Glutamatergic neuron (in vitro differentiated cells): ENCODE data around the gene FFAR2. TPM values are rescaled to one million over a fixed set of nuclear protein-coding genes. Genes with fewer than 3 reads are reported as not detected.

Source experiments
- DNase-seq: peaks from one replicate; pipeline ENCODE4 v3.0.0; 2022
- H3K27ac Mint-ChIP-seq: one replicate; pipeline ENCODE4 v1.8.0; 2020; ENCODE audit warnings: mild to moderate bottlenecking, mixed read lengths, inconsistent platforms; ENCODE audit not compliant: unreplicated experiment
- H3K27me3 Mint-ChIP-seq: one replicate; pipeline ENCODE4 v1.8.0; 2020; ENCODE audit warnings: mild to moderate bottlenecking, moderate library complexity, mixed read lengths, inconsistent platforms; ENCODE audit not compliant: unreplicated experiment
- H3K36me3 Mint-ChIP-seq: one replicate; pipeline ENCODE4 v1.8.0; 2020; ENCODE audit warnings: mild to moderate bottlenecking, mixed read lengths, inconsistent platforms; ENCODE audit not compliant: unreplicated experiment
- H3K4me1 Mint-ChIP-seq: one replicate; pipeline ENCODE4 v1.8.0; 2020; ENCODE audit warnings: mild to moderate bottlenecking, low read depth, mixed read lengths, inconsistent platforms; ENCODE audit not compliant: unreplicated experiment
- H3K4me3 Mint-ChIP-seq: one replicate; pipeline ENCODE4 v1.8.0; 2020; ENCODE audit warnings: mild to moderate bottlenecking, mixed read lengths, inconsistent platforms; ENCODE audit not compliant: unreplicated experiment
- H3K9me3 Mint-ChIP-seq: one replicate; pipeline ENCODE4 v1.8.0; 2020; ENCODE audit warnings: mild to moderate bottlenecking, moderate library complexity, mixed read lengths, inconsistent platforms; ENCODE audit not compliant: unreplicated experiment
- CTCF ChIP-seq: fragments of 200-600 bp; sonication (generic); IDR thresholded peaks from one replicate; pipeline ENCODE4 v1.5.0; 2021; ENCODE audit not compliant: partially characterized antibody, unreplicated experiment
- total RNA-seq: library from RNA; stranded (reverse); fragmentation: NEBNext Ultra II Directional; extraction: Animal tissue kit (Norgen Biotek cat#: 25700); gene quantifications from one replicate; pipeline ENCODE4 v1.2.1, GENCODE V29; 2021; ENCODE audit not compliant: unreplicated experiment

The FFAR2 gene
- total RNA-seq, 1 donor from 2014 or later: not detected

GRCh38 chr19:35498220-35498619 is 50.2 kb downstream of the FFAR2 start:
- H3K36me3 Mint-ChIP-seq: no peaks in the 10 kb centered on the region
- no peak overlapping the region for H3K4me3 Mint-ChIP-seq
- no peaks in the 10 kb centered on the region for H3K27me3 Mint-ChIP-seq
- TF ChIP-seq CTCF: no peak
- no peak for DNase-seq
- peaks cover 3% of the 10 kb centered on the region for H3K9me3 Mint-ChIP-seq
- no peak overlapping the region for H3K27ac Mint-ChIP-seq
- peaks cover 2% of the 10 kb centered on the region for H3K4me1 Mint-ChIP-seq

- no peak for DNase-seq
- Mint-ChIP-seq H3K27ac (no peak overlapping the region), H3K9me3 (peaks cover 3% of the 10 kb centered on the region), H3K36me3 (no peaks in the 10 kb centered on the region), H3K27me3 (no peaks in the 10 kb centered on the region), H3K4me1 (peaks cover 2% of the 10 kb centered on the region), H3K4me3 (no peak overlapping the region)
- TF ChIP-seq CTCF: no peak
Measured at GRCh38 chr19:35498984-35499527, 51.0 kb downstream of the FFAR2 start.

DNA sequence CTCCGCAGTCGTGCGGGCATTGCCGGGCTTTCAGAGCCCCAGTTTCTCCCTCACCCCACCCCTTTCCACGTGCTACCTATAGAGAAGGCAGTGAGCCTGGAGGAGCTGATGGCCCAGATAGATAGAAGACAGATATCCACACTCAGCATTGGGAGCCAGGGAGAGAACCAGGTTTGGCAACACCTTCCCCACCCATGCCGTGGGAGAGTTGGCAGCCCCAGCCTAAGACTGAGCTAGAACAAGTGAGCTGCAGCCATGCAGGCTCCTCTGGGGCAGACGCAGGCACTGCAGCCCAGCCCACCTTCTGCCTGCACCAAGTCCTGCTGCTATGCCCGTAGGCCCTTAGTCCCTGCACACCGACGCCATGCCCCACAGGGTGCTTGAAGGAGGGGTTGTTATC is 52.6 kb downstream of the FFAR2 start:
- Mint-ChIP-seq H3K4me1 (peaks cover under 1% of the 10 kb centered on the region), H3K36me3 (no peaks in the 10 kb centered on the region), H3K9me3 (peaks cover 1% of the 10 kb centered on the region), H3K27me3 (peaks cover 3% of the 10 kb centered on the region), H3K4me3 (no peak overlapping the region), H3K27ac (no peak overlapping the region)
- no peak for TF ChIP-seq CTCF
- no peak for DNase-seq

Other genes with a start within 250 kb of the FFAR2 start
- not detected for gene FAM187B, start 219.5 kb upstream of the FFAR2 start, total RNA-seq
- 5.4 TPM for gene LSR, start 199.3 kb upstream of the FFAR2 start, total RNA-seq
- gene USF2, start 179.3 kb upstream of the FFAR2 start, total RNA-seq: 132 TPM
- gene HAMP, start 165.7 kb upstream of the FFAR2 start, total RNA-seq: not detected
- gene MAG, start 156.1 kb upstream of the FFAR2 start, total RNA-seq: not detected
- gene CD22, start 119.1 kb upstream of the FFAR2 start, total RNA-seq: not detected
- gene FFAR1, start 100.4 kb upstream of the FFAR2 start, total RNA-seq: not detected
- not detected for gene FFAR3, start 89.8 kb upstream of the FFAR2 start, total RNA-seq
- not detected for gene GPR42, start 77.2 kb upstream of the FFAR2 start, total RNA-seq
- not detected for gene KRTDAP, start 42.2 kb downstream of the FFAR2 start, total RNA-seq
- 0.88 TPM for gene DMKN, start 65.4 kb downstream of the FFAR2 start, total RNA-seq
- 0.29 TPM for gene SBSN, start 80.1 kb downstream of the FFAR2 start, total RNA-seq
- gene GAPDHS, start 85.2 kb downstream of the FFAR2 start, total RNA-seq: not detected
- gene TMEM147, start 97.4 kb downstream of the FFAR2 start, total RNA-seq: 67.2 TPM
- gene ATP4A, start 115.4 kb downstream of the FFAR2 start, total RNA-seq: 0.32 TPM
- not detected for gene PMIS2, start 137.9 kb downstream of the FFAR2 start, total RNA-seq
- 15.9 TPM for gene HAUS5, start 164.5 kb downstream of the FFAR2 start, total RNA-seq
- gene RBM42, start 180.8 kb downstream of the FFAR2 start, total RNA-seq: 78.7 TPM
- 1.3 TPM for gene ETV2, start 193.5 kb downstream of the FFAR2 start, total RNA-seq
- gene COX6B1, start 200.1 kb downstream of the FFAR2 start, total RNA-seq: 448 TPM
- gene UPK1A, start 218.3 kb downstream of the FFAR2 start, total RNA-seq: not detected